GM23248 (cell line): ENCODE data around the gene STXBP4. TPM values are rescaled to one million over a fixed set of nuclear protein-coding genes. Genes with fewer than 3 reads are reported as not detected.
A peak's percentile ranks its signal among the peaks of the same experiment; 100 is the strongest.

Experiments
- DNase-seq: peaks from one replicate; pipeline ENCODE4 v3.0.0-alpha.2; 2015
- H2AFZ ChIP-seq: fragments of 200-600 bp; sonication (generic); 2 replicates; pipeline ENCODE4 v1.6.1; 2016; ENCODE audit warnings: antibody characterized with exemption
- H3F3A ChIP-seq: fragments of 200-600 bp; sonication (generic); 2 replicates; pipeline ENCODE4 v1.6.1; 2016; ENCODE audit warnings: mild to moderate bottlenecking, antibody characterized with exemption, mixed run types; ENCODE audit not compliant: insufficient read depth
- H3K27ac ChIP-seq: fragments of 200-600 bp; sonication (generic); 2 replicates; pipeline ENCODE4 v1.5.1; 2016; ENCODE audit warnings: mild to moderate bottlenecking
- H3K27me3 ChIP-seq: fragments of 200-600 bp; sonication (generic); replicated peaks from 2 replicates; pipeline ENCODE4 v1.6.1; 2016; ENCODE audit warnings: mild to moderate bottlenecking; ENCODE audit not compliant: insufficient read depth
- H3K36me3 ChIP-seq: fragments of 200-600 bp; sonication (generic); 2 replicates; pipeline ENCODE4 v1.6.1; 2016; ENCODE audit warnings: low read depth, mild to moderate bottlenecking
- H3K4me1 ChIP-seq: fragments of 200-600 bp; sonication (generic); 2 replicates; pipeline ENCODE4 v1.6.1; 2016; ENCODE audit warnings: mild to moderate bottlenecking; ENCODE audit not compliant: insufficient read depth
- H3K4me2 ChIP-seq: fragments of 200-600 bp; sonication (generic); one replicate; pipeline ENCODE4 v1.6.1; 2016; ENCODE audit warnings: mild to moderate bottlenecking; ENCODE audit not compliant: unreplicated experiment
- H3K4me3 ChIP-seq: fragments of 200-600 bp; sonication (generic); 2 replicates; pipeline ENCODE4 v1.5.1; 2016; ENCODE audit warnings: mild to moderate bottlenecking
- H3K79me2 ChIP-seq: fragments of 200-600 bp; sonication (generic); 2 replicates; pipeline ENCODE4 v1.6.1; 2016; ENCODE audit warnings: mild to moderate bottlenecking; ENCODE audit not compliant: insufficient read depth
- H3K9ac ChIP-seq: fragments of 200-600 bp; sonication (generic); 2 replicates; pipeline ENCODE4 v1.6.1; 2016; ENCODE audit warnings: mild to moderate bottlenecking
- H3K9me2 ChIP-seq: fragments of 200-600 bp; sonication (generic); 2 replicates; pipeline ENCODE4 v1.6.1; 2016; ENCODE audit warnings: mixed run types, mild to moderate bottlenecking, moderate library complexity; ENCODE audit not compliant: insufficient read depth
- H3K9me3 ChIP-seq: fragments of 200-600 bp; sonication (generic); one replicate; pipeline ENCODE4 v1.6.1; 2017; ENCODE audit warnings: low read depth
- H4K20me1 ChIP-seq: fragments of 200-600 bp; sonication (generic); 2 replicates; pipeline ENCODE4 v1.6.0; 2016; ENCODE audit not compliant: insufficient read depth
- EZH2 ChIP-seq: fragments of 200-600 bp; sonication (generic); IDR thresholded peaks from 2 replicates; pipeline ENCODE4 v1.6.1; 2018; ENCODE audit warnings: antibody characterized with exemption, mild to moderate bottlenecking; ENCODE audit not compliant: insufficient read depth, poor library complexity, severe bottlenecking
- EZH2phosphoT487 ChIP-seq: fragments of 200-600 bp; sonication (generic); IDR thresholded peaks from 2 replicates; pipeline ENCODE4 v1.6.1; 2018; ENCODE audit warnings: antibody characterized with exemption, moderate library complexity, mild to moderate bottlenecking, low read depth; ENCODE audit not compliant: insufficient read depth
- WGBS, 2 experiments: methylation state at CpG; one replicate each; pipeline ENCODE4 v1.1.6; 2015 to 2017; ENCODE audit warnings: low lambda C conversion rate in 2 of 2, low coverage in 1 of 2; ENCODE audit errors: missing lambda C conversion rate in 2 of 2; 5-methylcytosine and 5-hydroxymethylcytosine counted together
- in situ Hi-C: fragments of 300-500 bp; cut with MboI; formaldehyde crosslinking; loops from 2 replicates; pipeline ENCODE4 v1.15.0; 2020
- polyA plus RNA-seq: library from polyadenylated mRNA; unstranded; fragments of >200 nt; fragmentation: Nextera tagmentation; extraction: Ambion mirVana; gene quantifications from 2 replicates; pipeline ENCODE4 v1.2.1, GENCODE V29; 2016
- total RNA-seq: library from RNA; depleted of rRNA; stranded (reverse); fragments of >200 nt; shearing (Covaris generic); gene quantifications from 2 replicates; pipeline ENCODE4 v1.2.3, GENCODE V29; 2014

The STXBP4 gene
- total and polyA plus RNA-seq, 2 experiments from 2014 or later, result 5.9 to 8.7 TPM

DNA sequence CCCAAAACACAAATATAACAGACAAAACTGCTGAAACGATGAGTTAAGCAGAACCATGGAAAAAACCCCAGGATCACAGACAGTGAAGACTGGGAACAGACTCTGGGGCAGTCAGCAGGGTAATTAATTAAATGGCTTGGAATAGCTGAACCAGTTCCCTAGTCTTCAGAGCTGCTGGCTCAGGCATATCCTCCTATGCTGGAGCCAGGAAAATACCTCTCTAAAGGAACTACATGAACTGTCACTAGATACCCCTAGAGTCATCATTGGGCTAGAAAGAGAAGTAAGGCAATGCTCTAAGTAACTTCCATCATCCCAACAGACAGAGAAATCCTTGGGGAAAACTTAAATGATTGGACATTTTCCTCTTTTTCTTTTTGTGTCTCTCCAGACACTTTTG, 113.0 kb downstream of the STXBP4 start:
- H3F3A ChIP-seq, result peaks cover 4% of the 10 kb centered on the region; the same call in 1 of the 2 replicates
- H3K79me2 ChIP-seq, result no peaks in the 10 kb centered on the region
- DNase-seq, result no peak
- no peak overlapping the region for H3K9ac ChIP-seq
- no peaks in the 10 kb centered on the region for H3K9me3 ChIP-seq
- TF ChIP-seq EZH2, result no peak
- no peak for TF ChIP-seq EZH2phosphoT487
- H3K4me1 ChIP-seq, result no peaks in the 10 kb centered on the region; the same call in 1 of the 2 replicates
- no peaks in the 10 kb centered on the region for H3K9me2 ChIP-seq
- H3K36me3 ChIP-seq, result peaks cover 6% of the 10 kb centered on the region; the same call in 1 of the 2 replicates
- no peak overlapping the region for H2AFZ ChIP-seq
- H3K4me2 ChIP-seq, result no peak overlapping the region
- no peaks in the 10 kb centered on the region for H3K27me3 ChIP-seq
- no peak overlapping the region for H3K27ac ChIP-seq
- no peaks in the 10 kb centered on the region for H4K20me1 ChIP-seq
- in situ Hi-C loops, result no loop called here
- 86 to 100% methylated on average over 1 of the region's 1 CpG for WGBS, 2 experiments
- H3K4me3 ChIP-seq, result no peak overlapping the region

DNA sequence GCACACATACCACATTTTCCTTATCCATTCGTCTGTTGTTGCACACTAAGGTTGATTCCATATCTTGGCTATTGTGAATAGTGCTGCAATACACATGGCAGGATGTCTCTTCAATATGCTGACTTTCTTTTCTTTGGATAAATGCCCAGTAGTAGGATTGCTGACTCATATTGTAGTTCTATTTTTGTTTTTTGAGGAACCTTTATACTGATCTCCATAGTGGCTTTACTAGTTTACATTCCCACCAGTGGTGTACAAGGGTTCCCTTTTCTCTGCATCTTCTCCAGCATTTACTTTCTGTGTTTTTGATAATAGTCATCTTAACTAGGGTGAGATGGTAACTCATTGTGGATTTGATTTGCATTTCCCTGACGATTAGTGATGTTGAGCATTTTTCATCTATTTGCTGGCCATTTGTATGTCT, 118.1 kb downstream of the STXBP4 start:
- no peak overlapping the region for H3K9ac ChIP-seq
- TF ChIP-seq EZH2, result no peak
- no peak for TF ChIP-seq EZH2phosphoT487
- 64 to 72% methylated on average over 2 of the region's 2 CpGs for WGBS, 2 experiments
- no peak overlapping the region for H3K27ac ChIP-seq
- DNase-seq, result peak; percentile 77
- in situ Hi-C loops, result no loop called here
- H3K36me3 ChIP-seq, result no peaks in the 10 kb centered on the region
- peak overlapping the region; percentile 46 for H3K4me2 ChIP-seq
- H3K9me3 ChIP-seq, result no peaks in the 10 kb centered on the region
- no peaks in the 10 kb centered on the region for H3K9me2 ChIP-seq
- no peak overlapping the region for H2AFZ ChIP-seq
- H3K27me3 ChIP-seq, result no peaks in the 10 kb centered on the region
- no peaks in the 10 kb centered on the region for H4K20me1 ChIP-seq
- no peaks in the 10 kb centered on the region for H3K79me2 ChIP-seq
- peaks cover 10% of the 10 kb centered on the region; the same call in 1 of the 2 replicates for H3F3A ChIP-seq
- no peak overlapping the region for H3K4me3 ChIP-seq
- H3K4me1 ChIP-seq, result peaks cover 4% of the 10 kb centered on the region

DNA sequence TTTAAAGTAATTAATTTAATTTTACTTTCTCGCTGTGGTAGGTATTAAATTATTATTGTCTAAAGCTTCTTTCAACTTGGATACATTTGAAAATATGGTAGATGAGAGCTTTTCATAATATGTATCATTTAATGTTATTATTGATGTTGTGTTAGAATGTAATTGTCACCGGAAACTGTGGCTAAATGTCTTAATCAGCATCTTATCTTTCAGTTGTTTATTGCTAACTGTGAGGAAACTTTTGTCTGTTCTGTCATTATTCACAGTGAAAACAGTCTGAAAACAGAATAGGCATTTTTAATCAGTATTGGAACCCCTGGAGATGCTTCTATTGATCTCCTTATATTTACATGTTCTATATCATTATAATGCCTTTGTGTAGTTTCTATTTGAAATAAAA, 120.7 kb downstream of the STXBP4 start:
- Histone ChIP-seq H3K4me3 (no peak overlapping the region), H3K79me2 (no peaks in the 10 kb centered on the region), H3K9me3 (no peaks in the 10 kb centered on the region), H3K27me3 (no peaks in the 10 kb centered on the region), H3K4me1 (peaks cover 4% of the 10 kb centered on the region), H3K4me2 (no peak overlapping the region), H4K20me1 (no peaks in the 10 kb centered on the region), H3F3A (peaks cover 10% of the 10 kb centered on the region; the same call in 1 of the 2 replicates), H3K36me3 (no peaks in the 10 kb centered on the region), H3K27ac (no peak overlapping the region), H3K9me2 (no peaks in the 10 kb centered on the region), H3K9ac (no peak overlapping the region), H2AFZ (no peak overlapping the region)
- in situ Hi-C loops, result no loop called here
- no peak for DNase-seq
- WGBS, 2 experiments, result 78 to 79% methylated on average over 2 of the region's 2 CpGs
- no peak for TF ChIP-seq EZH2
- no peak for TF ChIP-seq EZH2phosphoT487

GRCh38 chr17:55090079-55090492, 121.5 kb downstream of the STXBP4 start:
- H3K4me2 ChIP-seq, result no peak overlapping the region

More at GRCh38 chr17:55090079-55090492, 121.5 kb downstream of the STXBP4 start:
- Histone ChIP-seq H3K4me1 (peaks cover 4% of the 10 kb centered on the region), H3K27ac (no peak overlapping the region), H3K79me2 (no peaks in the 10 kb centered on the region), H3K36me3 (no peaks in the 10 kb centered on the region), H3K4me3 (no peak overlapping the region), H3F3A (peaks cover 10% of the 10 kb centered on the region; the same call in 1 of the 2 replicates), H3K27me3 (no peaks in the 10 kb centered on the region), H2AFZ (no peak overlapping the region), H3K9me3 (no peaks in the 10 kb centered on the region), H3K9me2 (no peaks in the 10 kb centered on the region), H3K9ac (no peak overlapping the region), H4K20me1 (no peaks in the 10 kb centered on the region)
- 93 to 95% methylated on average over 3 of the region's 3 CpGs for WGBS, 2 experiments
- peak; percentile 1 for DNase-seq
- in situ Hi-C loops, result no loop called here
- TF ChIP-seq EZH2phosphoT487 (no peak), EZH2 (no peak)
